CD4-positive, alpha-beta T cell (primary cell): Measurements from ENCODE around the gene TSKS. TPM values are rescaled to one million over a fixed set of nuclear protein-coding genes. Genes with fewer than 3 reads are reported as not detected.

Source experiments
- ATAC-seq: fragments of 200-7000 bp; cut with Tn5 transposase; one replicate; pipeline ENCODE4 v1.10.0; 2022; ENCODE audit warnings: mild to moderate bottlenecking; ENCODE audit not compliant: poor library complexity
- CTCF ChIA-PET: fragments of 350-600 bp; sonication (Branson Sonifier 250); formaldehyde crosslinking; loops from one replicate; lab custom pipeline; 2021; ENCODE audit warnings: antibody characterized with exemption, inconsistent platforms; lab: Charles Lee
- POLR2A ChIA-PET: fragments of 350-600 bp; sonication (Branson Sonifier 250); formaldehyde crosslinking; loops from one replicate; lab custom pipeline; 2021; ENCODE audit warnings: antibody characterized with exemption, inconsistent platforms; lab: Charles Lee
- DNase-seq, 14 experiments: peaks; one replicate each; pipeline ENCODE4 v3.0.0-alpha.2; 2013 to 2020; ENCODE audit warnings: mixed read lengths in 2 of 14
- H3K27ac ChIP-seq, 2 donors: one replicate each; pipeline versions ENCODE4 v1.5.1 to v1.7.0; 2013; ENCODE audit warnings: low read length in 2 of 2, low read depth in 1 of 2, mild to moderate bottlenecking in 1 of 2
- H3K27me3 ChIP-seq, 2 experiments: 1 replicate in 1 of 2; 2 replicates in 1 of 2; pipeline versions ENCODE4 v1.6.1 to v1.7.0; 2013; ENCODE audit warnings: low read length in 2 of 2, control low read depth in 1 of 2, mild to moderate bottlenecking in 1 of 2, moderate library complexity in 1 of 2; ENCODE audit not compliant: insufficient read depth in 2 of 2, control insufficient read depth in 1 of 2
- H3K36me3 ChIP-seq: one replicate; pipeline ENCODE4 v1.6.1; 2013; ENCODE audit warnings: low read length, control low read depth; ENCODE audit not compliant: insufficient read depth
- H3K4me1 ChIP-seq: one replicate; pipeline ENCODE4 v1.6.1; 2013; ENCODE audit warnings: low read length, control low read depth; ENCODE audit not compliant: insufficient read depth
- H3K4me3 ChIP-seq: one replicate; pipeline ENCODE4 v1.5.1; 2013; ENCODE audit warnings: mild to moderate bottlenecking, low read length, moderate library complexity
- H3K9me3 ChIP-seq, 2 experiments: 1 replicate in 1 of 2; 2 replicates in 1 of 2; pipeline versions ENCODE4 v1.6.1 to v1.7.0; 2013; ENCODE audit warnings: low read length in 2 of 2, mild to moderate bottlenecking in 2 of 2, control low read depth in 1 of 2, moderate library complexity in 1 of 2; ENCODE audit not compliant: control insufficient read depth in 1 of 2, insufficient read depth in 1 of 2
- H3K27ac Mint-ChIP-seq: one replicate; pipeline ENCODE4 v1.8.0; 2020; ENCODE audit warnings: mixed read lengths
- H3K27me3 Mint-ChIP-seq: one replicate; pipeline ENCODE4 v1.8.0; 2021; ENCODE audit warnings: mixed read lengths
- H3K36me3 Mint-ChIP-seq: one replicate; pipeline ENCODE4 v1.8.0; 2021; ENCODE audit warnings: low read depth, mixed read lengths
- H3K4me1 Mint-ChIP-seq: one replicate; pipeline ENCODE4 v1.8.0; 2021; ENCODE audit warnings: low read depth, mixed read lengths
- H3K4me3 Mint-ChIP-seq: one replicate; pipeline ENCODE4 v1.8.0; 2020; ENCODE audit warnings: mild to moderate bottlenecking, mixed read lengths
- H3K9me3 Mint-ChIP-seq: one replicate; pipeline ENCODE4 v1.8.0; 2020; ENCODE audit warnings: mixed read lengths
- intact Hi-C, 2 experiments: fragments of 100-400 bp; cut with DNase I in 1 of 2; cut with micrococcal nuclease in 1 of 2; formaldehyde crosslinking; loops; one replicate each; pipeline versions ENCODE4 v1.15.1 to v1.9.0; 2023 to 2025; cut with DNase I, micrococcal nuclease
- total RNA-seq, 174 experiments: library from RNA in 2 of 174; stranded (reverse) in 2 of 174; gene quantifications; one replicate each; pipeline ENCODE4 v1.2.3 and lab custom pipeline; 2021 to 2026
- TF ChIP-seq, protein P1 (sequence below): fragments of 200-600 bp; IDR thresholded peaks from one replicate; pipeline ENCODE4 v1.8.0; 2022; ENCODE audit warnings: antibody characterized with exemption, mild to moderate bottlenecking

Gene TSKS
- total RNA-seq, 2 experiments from 2014 or later: 2.1 to 2.9 TPM

DNA sequence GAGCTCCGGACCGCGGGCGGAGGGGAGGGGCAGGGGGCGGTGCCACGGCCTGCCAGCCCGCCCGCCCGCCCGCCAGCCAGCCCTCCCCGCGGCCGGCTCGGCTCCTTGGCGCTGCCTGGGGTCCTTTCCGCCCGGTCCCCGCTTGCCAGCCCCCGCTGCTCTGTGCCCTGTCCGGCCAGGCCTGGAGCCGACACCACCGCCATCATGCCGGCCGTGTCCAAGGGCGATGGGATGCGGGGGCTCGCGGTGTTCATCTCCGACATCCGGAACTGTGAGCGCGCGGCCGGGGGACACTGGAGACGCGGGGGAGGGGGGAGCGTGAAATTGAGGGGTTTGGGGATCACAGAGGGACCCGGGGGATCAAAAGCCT lies 3.8 kb upstream of the TSKS start, which contains the start of gene AP2A1:
Gene AP2A1, plus strand, starts transcription at position 72 of the 370 bp plus-strand sequence. Its CDS starts 133 bp downstream, at position 205.
- Mint-ChIP-seq H3K27ac (peak within 1 kb of the TSS; percentile 76), H3K4me3 (peak within 1 kb of the TSS; percentile 94), H3K4me1 (peaks cover 47% of the 10 kb centered on the region), H3K27me3 (no peaks in the 10 kb centered on the region), H3K36me3 (peaks cover 22% of the 10 kb centered on the region), H3K9me3 (no peaks in the 10 kb centered on the region)
- peak within 1 kb of the TSS; percentile 91 for H3K4me3 ChIP-seq
- H3K36me3 ChIP-seq: peaks cover 3% of the 10 kb centered on the region
- peaks cover 32% of the 10 kb centered on the region for H3K4me1 ChIP-seq
- TF ChIP-seq, protein P1, sequence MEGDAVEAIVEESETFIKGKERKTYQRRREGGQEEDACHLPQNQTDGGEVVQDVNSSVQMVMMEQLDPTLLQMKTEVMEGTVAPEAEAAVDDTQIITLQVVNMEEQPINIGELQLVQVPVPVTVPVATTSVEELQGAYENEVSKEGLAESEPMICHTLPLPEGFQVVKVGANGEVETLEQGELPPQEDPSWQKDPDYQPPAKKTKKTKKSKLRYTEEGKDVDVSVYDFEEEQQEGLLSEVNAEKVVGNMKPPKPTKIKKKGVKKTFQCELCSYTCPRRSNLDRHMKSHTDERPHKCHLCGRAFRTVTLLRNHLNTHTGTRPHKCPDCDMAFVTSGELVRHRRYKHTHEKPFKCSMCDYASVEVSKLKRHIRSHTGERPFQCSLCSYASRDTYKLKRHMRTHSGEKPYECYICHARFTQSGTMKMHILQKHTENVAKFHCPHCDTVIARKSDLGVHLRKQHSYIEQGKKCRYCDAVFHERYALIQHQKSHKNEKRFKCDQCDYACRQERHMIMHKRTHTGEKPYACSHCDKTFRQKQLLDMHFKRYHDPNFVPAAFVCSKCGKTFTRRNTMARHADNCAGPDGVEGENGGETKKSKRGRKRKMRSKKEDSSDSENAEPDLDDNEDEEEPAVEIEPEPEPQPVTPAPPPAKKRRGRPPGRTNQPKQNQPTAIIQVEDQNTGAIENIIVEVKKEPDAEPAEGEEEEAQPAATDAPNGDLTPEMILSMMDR: no peak
- intact Hi-C loops: loop anchor here (1.0 to 5.0 kb wide), 7 partner anchors 45 to 162 kb away; partner anchors contain the start of genes FUZ (in 2 of the 2), AKT1S1 (in 1 of the 2), ATF5 (in 1 of the 2) and NUP62 (in 1 of the 2)
- DNase-seq: no peak
- no peak for ATAC-seq
- peak within 1 kb of the TSS; percentile 70 to 84 for H3K27ac ChIP-seq
- CTCF ChIA-PET: interaction anchor here (1.1 to 1.4 kb wide), 3 partner anchors 49 to 95 kb away, joined by 3 to 5 read pairs (median 4); no protein-coding TSS in a partner anchor
- POLR2A ChIA-PET: interaction anchor here (0.7 to 2.4 kb wide), 20 partner anchors 10 to 1403 kb away, joined by 3 to 26 read pairs (median 5); partner anchors contain the start of genes AKT1S1, ATF5, CPT1C and FUZ
- H3K9me3 ChIP-seq: no peaks in the 10 kb centered on the region
- no peaks in the 10 kb centered on the region for H3K27me3 ChIP-seq

GRCh38 chr19:49766007-49766929 lies 3.2 kb upstream of the TSKS start:
- DNase-seq (peak; percentile 98 to 100 (median 99)), ATAC-seq (peak; percentile 86)
- Histone ChIP-seq H3K4me3 (peak overlapping the region; percentile 71), H3K4me1 (peaks cover 32% of the 10 kb centered on the region), H3K27me3 (no peaks in the 10 kb centered on the region), H3K27ac (peak overlapping the region in 1 of 2 donors; percentile 84), H3K9me3 (no peaks in the 10 kb centered on the region), H3K36me3 (peaks cover 3% of the 10 kb centered on the region)
- ChIA-PET CTCF (interaction anchor here (1.1 to 1.4 kb wide), 3 partner anchors 49 to 94 kb away, joined by 3 to 5 read pairs (median 4); no protein-coding TSS in a partner anchor), POLR2A (interaction anchor here (0.6 to 2.4 kb wide), 21 partner anchors 10 to 1402 kb away, joined by 3 to 26 read pairs (median 5); partner anchors contain the start of genes AKT1S1, ATF5, CPT1C and FUZ)
- Mint-ChIP-seq H3K36me3 (peaks cover 16% of the 10 kb centered on the region), H3K27me3 (no peaks in the 10 kb centered on the region), H3K4me1 (peaks cover 45% of the 10 kb centered on the region), H3K4me3 (peak overlapping the region; percentile 94), H3K9me3 (no peaks in the 10 kb centered on the region), H3K27ac (peak overlapping the region; percentile 76)
- TF ChIP-seq, protein P1: no peak
- intact Hi-C loops: loop anchor here (1.0 to 5.0 kb wide), 7 partner anchors 46 to 163 kb away; partner anchors contain the start of genes FUZ (in 2 of the 2), AKT1S1 (in 1 of the 2), ATF5 (in 1 of the 2) and NUP62 (in 1 of the 2)

DNA sequence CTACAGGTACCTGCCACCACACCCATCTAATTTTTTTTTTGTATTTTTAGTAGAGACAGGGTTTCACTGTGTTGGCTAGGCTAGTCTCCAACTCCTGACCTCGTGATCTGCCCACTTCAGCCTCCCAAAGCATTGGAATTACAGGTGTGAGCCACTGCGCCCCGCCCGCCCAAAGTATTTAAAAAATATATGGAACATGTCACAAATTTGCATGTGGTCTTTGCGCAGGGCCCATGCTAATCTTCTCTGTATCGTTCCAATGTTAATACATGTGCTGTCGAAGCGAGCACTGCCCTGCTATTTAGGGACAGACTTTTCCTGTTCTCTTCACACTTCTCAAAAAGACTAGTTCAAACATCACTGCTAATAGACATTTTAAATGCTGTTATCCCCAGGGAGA lies 1.2 kb upstream of the TSKS start:
- Histone ChIP-seq H3K9me3 (no peaks in the 10 kb centered on the region), H3K36me3 (no peaks in the 10 kb centered on the region), H3K27me3 (no peaks in the 10 kb centered on the region), H3K4me1 (peaks cover 35% of the 10 kb centered on the region), H3K4me3 (no peak overlapping the region), H3K27ac (no peak overlapping the region)
- H3K27ac Mint-ChIP-seq: no peak overlapping the region
- no peaks in the 10 kb centered on the region for H3K9me3 Mint-ChIP-seq
- peaks cover 33% of the 10 kb centered on the region for H3K4me1 Mint-ChIP-seq
- ATAC-seq: no peak
- DNase-seq: no peak
- intact Hi-C loops: no loop called here
- H3K4me3 Mint-ChIP-seq: no peak overlapping the region
- peaks cover 11% of the 10 kb centered on the region for H3K36me3 Mint-ChIP-seq
- TF ChIP-seq, protein P1: no peak
- CTCF ChIA-PET: no interaction called here
- H3K27me3 Mint-ChIP-seq: no peaks in the 10 kb centered on the region
- POLR2A ChIA-PET: no interaction called here
